Activated naive CD8-positive, alpha-beta T cell treated with anti-CD3 and anti-CD28 coated beads, Interleukin-2, amount 50 U/mL, for 24 hours (primary cell): ENCODE results near the gene RPH3AL.
"Not testable (repeated sequence)": the region's sequence is repeated elsewhere in the genome, so short reads cannot be mapped to it uniquely, and the experiment has no call there.

Experiments
- ATAC-seq: fragments of 150-1000 bp; cut with Tn5 transposase; one replicate; pipeline ENCODE4 v1.10.0; 2021
- DNase-seq: peaks from one replicate; pipeline ENCODE4 v3.0.0; 2021
- H3K27ac Mint-ChIP-seq: one replicate; pipeline ENCODE4 v1.8.0; 2021; ENCODE audit warnings: mild to moderate bottlenecking, mixed read lengths
- H3K27me3 Mint-ChIP-seq: one replicate; pipeline ENCODE4 v1.8.0; 2021; ENCODE audit warnings: mixed read lengths
- H3K36me3 Mint-ChIP-seq: one replicate; pipeline ENCODE4 v1.8.0; 2021; ENCODE audit warnings: low read depth, mixed read lengths
- H3K4me1 Mint-ChIP-seq: one replicate; pipeline ENCODE4 v1.8.0; 2021; ENCODE audit warnings: mixed read lengths
- H3K4me3 Mint-ChIP-seq: one replicate; pipeline ENCODE4 v1.8.0; 2021; ENCODE audit warnings: mild to moderate bottlenecking, moderate library complexity, mixed read lengths
- H3K9me3 Mint-ChIP-seq: one replicate; pipeline ENCODE4 v1.8.0; 2021; ENCODE audit warnings: mixed read lengths

Gene RPH3AL

GRCh38 chr17:366657-367615, 14.3 kb upstream of the RPH3AL start:
- DNase-seq, H3K36me3 Mint-ChIP-seq, H3K4me3 Mint-ChIP-seq, H3K27ac Mint-ChIP-seq, ATAC-seq, H3K27me3 Mint-ChIP-seq: not testable (repeated sequence)
- Mint-ChIP-seq H3K9me3 (peaks cover 11% of the 10 kb centered on the region), H3K4me1 (peaks cover 11% of the 10 kb centered on the region)

GRCh38 chr17:364766-365165, 12.2 kb upstream of the RPH3AL start:
- H3K27me3 Mint-ChIP-seq: no peaks in the 10 kb centered on the region
- ATAC-seq: no peak
- DNase-seq: no peak
- no peak overlapping the region for H3K4me3 Mint-ChIP-seq
- H3K27ac Mint-ChIP-seq: no peak overlapping the region
- peaks cover 11% of the 10 kb centered on the region for H3K4me1 Mint-ChIP-seq
- peaks cover 11% of the 10 kb centered on the region for H3K9me3 Mint-ChIP-seq
- no peaks in the 10 kb centered on the region for H3K36me3 Mint-ChIP-seq

DNA sequence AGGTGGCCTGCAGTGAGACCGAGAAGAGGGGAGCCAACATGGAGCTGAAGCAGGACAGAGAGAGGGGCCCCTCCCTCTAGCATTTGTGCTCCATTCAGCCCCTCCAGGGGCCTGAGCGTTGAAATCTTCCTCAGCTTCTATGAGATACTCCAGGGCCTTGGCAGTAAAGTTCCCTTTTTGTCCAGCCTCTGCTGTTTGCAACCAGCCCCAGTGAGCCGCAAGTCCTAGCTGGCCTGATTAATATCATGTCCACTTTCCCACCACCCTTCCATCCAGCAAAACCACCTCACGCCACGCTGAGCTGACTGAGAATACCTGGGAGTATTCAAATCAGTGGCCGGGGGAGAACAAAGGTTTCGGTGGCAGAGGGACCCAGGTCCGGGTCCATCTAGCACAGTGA, 11.7 kb upstream of the RPH3AL start:
- Mint-ChIP-seq H3K9me3 (peaks cover 11% of the 10 kb centered on the region), H3K27ac (no peak overlapping the region), H3K27me3 (no peaks in the 10 kb centered on the region), H3K36me3 (no peaks in the 10 kb centered on the region), H3K4me1 (peaks cover 11% of the 10 kb centered on the region), H3K4me3 (no peak overlapping the region)
- DNase-seq (no peak), ATAC-seq (no peak)

DNA sequence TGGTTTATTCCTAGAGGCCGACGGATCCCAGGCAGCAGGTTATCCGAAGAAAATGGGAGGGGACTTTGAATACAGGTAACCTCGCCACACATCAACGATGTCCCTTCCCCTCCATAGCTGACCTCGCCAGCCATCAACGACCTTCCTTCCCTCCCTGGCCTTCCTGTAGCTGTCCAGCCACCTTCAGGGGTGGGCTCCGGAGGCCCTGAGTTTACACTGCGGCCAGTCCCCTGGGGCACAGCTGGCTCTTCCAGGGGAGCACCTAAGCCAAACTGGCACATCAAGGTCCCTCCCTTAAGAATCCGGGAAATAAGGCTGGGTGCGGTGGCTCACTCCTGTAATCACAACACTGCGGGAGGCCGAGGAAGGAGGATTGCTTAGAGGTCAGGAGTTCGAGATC, 10.1 kb upstream of the RPH3AL start:
- Mint-ChIP-seq H3K27ac (no peak overlapping the region), H3K4me3 (no peak overlapping the region), H3K27me3 (no peaks in the 10 kb centered on the region), H3K9me3 (no peaks in the 10 kb centered on the region), H3K36me3 (no peaks in the 10 kb centered on the region), H3K4me1 (peaks cover 9% of the 10 kb centered on the region)
- DNase-seq (no peak), ATAC-seq (no peak)

- Mint-ChIP-seq H3K4me1 (peaks cover 9% of the 10 kb centered on the region), H3K27ac (no peak overlapping the region), H3K9me3 (peaks cover 7% of the 10 kb centered on the region), H3K27me3 (no peaks in the 10 kb centered on the region), H3K4me3 (no peak overlapping the region), H3K36me3 (peaks cover 2% of the 10 kb centered on the region)
- ATAC-seq: no peak
- no peak for DNase-seq
Measured at GRCh38 chr17:360092-360750, 7.6 kb upstream of the RPH3AL start.

GRCh38 chr17:358491-359151, 6.0 kb upstream of the RPH3AL start:
- peaks cover 7% of the 10 kb centered on the region for H3K9me3 Mint-ChIP-seq
- no peaks in the 10 kb centered on the region for H3K4me1 Mint-ChIP-seq
- H3K27ac Mint-ChIP-seq: no peak overlapping the region
- H3K27me3 Mint-ChIP-seq: no peaks in the 10 kb centered on the region
- DNase-seq (no peak), ATAC-seq (no peak)
- H3K36me3 Mint-ChIP-seq: peaks cover 2% of the 10 kb centered on the region
- no peak overlapping the region for H3K4me3 Mint-ChIP-seq

DNA sequence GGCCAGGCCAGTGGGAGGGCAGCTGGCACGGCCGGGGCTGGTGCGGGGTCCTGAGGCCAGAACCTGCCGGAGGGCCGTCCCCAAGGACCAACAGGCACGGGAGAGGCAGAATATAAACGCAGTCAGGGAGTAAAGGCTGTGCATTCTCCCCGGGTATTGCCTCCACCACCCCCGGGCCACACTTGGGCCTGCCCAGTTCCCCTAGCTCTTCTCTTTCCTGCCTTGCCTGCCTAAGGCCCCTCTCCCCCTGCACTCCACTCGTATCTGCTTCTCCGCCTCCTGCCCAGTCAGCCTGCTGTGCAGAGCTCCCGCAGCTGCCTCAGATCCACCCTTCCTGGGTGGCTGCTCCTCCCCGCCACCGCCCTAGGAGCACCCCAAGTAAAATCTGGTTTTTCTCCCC, 5.0 kb upstream of the RPH3AL start:
- H3K4me3 Mint-ChIP-seq: no peak overlapping the region
- H3K27ac Mint-ChIP-seq: no peak overlapping the region
- no peaks in the 10 kb centered on the region for H3K27me3 Mint-ChIP-seq
- no peaks in the 10 kb centered on the region for H3K4me1 Mint-ChIP-seq
- ATAC-seq (no peak), DNase-seq (no peak)
- peaks cover 7% of the 10 kb centered on the region for H3K9me3 Mint-ChIP-seq
- H3K36me3 Mint-ChIP-seq: peaks cover 2% of the 10 kb centered on the region

DNA sequence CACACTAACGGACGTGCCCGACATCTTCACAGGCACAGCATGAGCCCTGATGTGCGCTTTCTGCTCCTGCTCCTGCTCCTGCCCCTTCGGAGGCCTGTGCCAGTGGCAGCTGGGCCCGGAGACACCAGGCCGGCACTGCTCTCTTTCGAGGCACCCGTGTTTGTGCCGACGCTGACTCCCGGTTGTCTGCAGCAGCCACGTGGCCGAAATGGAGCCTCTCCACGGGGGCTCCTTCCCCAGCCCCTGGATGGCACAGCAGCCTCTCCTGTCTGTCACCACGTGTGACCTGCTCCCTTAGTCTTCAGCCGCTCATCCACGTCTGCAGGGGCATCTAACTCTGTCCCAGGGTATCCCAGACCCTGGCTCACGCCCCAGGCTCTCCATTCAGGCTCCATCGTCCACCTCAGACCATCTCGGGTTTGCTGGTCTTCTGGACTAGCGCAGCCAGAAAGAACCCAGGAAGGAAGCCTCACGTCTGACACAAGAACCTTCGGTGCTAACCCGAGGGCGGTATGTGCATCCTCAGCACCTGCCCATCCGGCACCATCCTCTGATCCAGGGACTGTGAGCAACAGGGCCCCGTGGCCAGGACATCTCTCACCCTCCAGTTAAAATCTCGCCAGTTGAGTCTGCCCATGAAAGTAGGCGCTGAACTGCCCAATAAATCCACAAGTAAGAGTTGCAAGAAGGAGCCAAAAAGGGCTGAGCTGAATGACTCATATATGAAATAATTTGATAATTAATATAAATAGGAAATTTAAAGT, 4.2 kb upstream of the RPH3AL start:
- ATAC-seq: no peak
- H3K4me3 Mint-ChIP-seq: no peak overlapping the region
- no peak overlapping the region for H3K27ac Mint-ChIP-seq
- no peak for DNase-seq
- peaks cover 7% of the 10 kb centered on the region for H3K9me3 Mint-ChIP-seq
- H3K27me3 Mint-ChIP-seq: no peaks in the 10 kb centered on the region
- peaks cover 2% of the 10 kb centered on the region for H3K36me3 Mint-ChIP-seq
- no peaks in the 10 kb centered on the region for H3K4me1 Mint-ChIP-seq

GRCh38 chr17:354651-355556, 2.3 kb upstream of the RPH3AL start:
- Mint-ChIP-seq H3K9me3 (peaks cover 7% of the 10 kb centered on the region), H3K4me3 (no peak overlapping the region), H3K36me3 (peaks cover 2% of the 10 kb centered on the region), H3K4me1 (no peaks in the 10 kb centered on the region), H3K27ac (no peak overlapping the region), H3K27me3 (no peaks in the 10 kb centered on the region)
- ATAC-seq: no peak
- no peak for DNase-seq

GRCh38 chr17:353838-354234, 1.2 kb upstream of the RPH3AL start:
- Mint-ChIP-seq H3K9me3 (peaks cover 7% of the 10 kb centered on the region), H3K4me1 (no peaks in the 10 kb centered on the region), H3K36me3 (peaks cover 2% of the 10 kb centered on the region), H3K27me3 (no peaks in the 10 kb centered on the region), H3K4me3 (no peak overlapping the region), H3K27ac (no peak overlapping the region)
- ATAC-seq: no peak
- DNase-seq: no peak

DNA sequence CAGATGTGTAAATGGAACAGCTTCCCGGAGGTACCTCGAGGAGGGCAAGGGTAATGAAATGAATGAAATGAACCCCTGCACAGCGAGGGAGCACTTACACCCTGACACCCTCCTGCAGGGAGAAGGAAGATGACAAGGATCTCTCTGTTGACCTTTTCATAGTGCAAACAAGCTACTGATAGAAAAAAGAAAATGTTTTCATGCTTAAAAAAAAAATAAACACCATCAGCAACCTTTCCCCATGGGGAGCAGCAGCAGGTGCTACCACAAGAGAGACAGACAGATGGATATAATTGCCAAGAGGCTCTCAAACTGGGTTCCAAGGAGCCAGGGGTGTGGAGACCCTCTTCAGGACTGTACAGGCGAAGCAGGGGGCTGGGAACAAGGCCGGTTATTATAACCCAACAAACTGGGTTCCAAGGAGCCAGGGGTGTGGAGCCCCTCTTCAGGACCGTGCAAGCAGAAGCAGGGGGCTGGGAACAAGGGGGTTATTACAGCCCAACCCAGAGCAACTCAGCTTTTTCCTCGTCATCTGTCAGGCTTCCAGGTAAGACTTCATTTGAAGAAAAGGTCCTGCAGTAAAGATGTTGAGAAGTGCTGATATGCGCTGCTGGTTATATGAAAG, 718 bp upstream of the RPH3AL start:
- Mint-ChIP-seq H3K27me3 (no peaks in the 10 kb centered on the region), H3K9me3 (peaks cover 7% of the 10 kb centered on the region), H3K4me1 (no peaks in the 10 kb centered on the region), H3K36me3 (peaks cover 2% of the 10 kb centered on the region), H3K4me3 (no peak overlapping the region), H3K27ac (no peak overlapping the region)
- DNase-seq: no peak
- no peak for ATAC-seq

DNA sequence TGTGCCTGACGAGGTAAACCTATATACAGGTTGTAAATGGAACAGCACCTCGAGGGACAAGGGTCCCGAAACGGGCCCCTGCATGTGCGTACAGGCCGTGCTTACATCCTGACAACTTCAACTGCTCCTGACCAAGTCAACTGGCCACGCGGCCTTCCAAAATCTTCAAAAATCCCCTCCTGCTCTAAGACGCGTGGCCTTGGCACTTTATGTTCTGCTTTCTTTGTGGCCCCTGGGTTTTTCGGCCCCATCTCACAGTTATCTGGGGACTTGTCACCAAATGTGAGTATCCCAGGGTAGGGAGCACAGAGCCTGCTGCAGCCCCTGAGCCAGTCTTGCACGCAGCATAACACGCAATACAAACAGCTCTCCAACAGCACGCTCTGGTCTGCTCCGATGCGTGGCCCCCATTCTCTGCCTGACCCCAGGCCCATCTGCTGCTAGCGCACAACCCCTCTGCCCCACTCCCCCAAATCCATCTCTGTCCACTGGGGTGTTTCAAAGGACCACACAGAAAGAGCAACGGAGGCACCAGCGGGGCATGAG, 659 bp downstream of the RPH3AL start:
- ATAC-seq (no peak), DNase-seq (no peak)
- Mint-ChIP-seq H3K4me1 (no peaks in the 10 kb centered on the region), H3K4me3 (no peak overlapping the region), H3K9me3 (peaks cover 7% of the 10 kb centered on the region), H3K27me3 (no peaks in the 10 kb centered on the region), H3K27ac (no peak overlapping the region), H3K36me3 (peaks cover 2% of the 10 kb centered on the region)

DNA sequence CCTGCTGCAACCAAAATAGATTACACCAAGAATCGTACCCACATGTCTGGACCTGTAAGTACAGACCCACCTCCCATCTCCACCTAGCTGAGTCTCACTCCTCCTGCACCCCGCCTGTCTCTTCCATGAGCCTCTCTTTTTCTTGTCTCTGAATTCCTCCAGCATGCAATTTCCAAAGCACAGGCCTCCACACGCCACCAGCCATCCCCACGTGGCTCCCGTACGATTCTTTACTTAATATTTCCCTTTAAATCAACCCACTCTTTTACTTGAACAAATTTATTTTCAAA, 1.2 kb downstream of the RPH3AL start:
- DNase-seq (no peak), ATAC-seq (no peak)
- H3K27ac Mint-ChIP-seq: no peak overlapping the region
- no peaks in the 10 kb centered on the region for H3K27me3 Mint-ChIP-seq
- peaks cover 1% of the 10 kb centered on the region for H3K9me3 Mint-ChIP-seq
- peaks cover under 1% of the 10 kb centered on the region for H3K36me3 Mint-ChIP-seq
- no peaks in the 10 kb centered on the region for H3K4me1 Mint-ChIP-seq
- H3K4me3 Mint-ChIP-seq: no peak overlapping the region
